ENCODE measurements around the gene HBP1.

DNA sequence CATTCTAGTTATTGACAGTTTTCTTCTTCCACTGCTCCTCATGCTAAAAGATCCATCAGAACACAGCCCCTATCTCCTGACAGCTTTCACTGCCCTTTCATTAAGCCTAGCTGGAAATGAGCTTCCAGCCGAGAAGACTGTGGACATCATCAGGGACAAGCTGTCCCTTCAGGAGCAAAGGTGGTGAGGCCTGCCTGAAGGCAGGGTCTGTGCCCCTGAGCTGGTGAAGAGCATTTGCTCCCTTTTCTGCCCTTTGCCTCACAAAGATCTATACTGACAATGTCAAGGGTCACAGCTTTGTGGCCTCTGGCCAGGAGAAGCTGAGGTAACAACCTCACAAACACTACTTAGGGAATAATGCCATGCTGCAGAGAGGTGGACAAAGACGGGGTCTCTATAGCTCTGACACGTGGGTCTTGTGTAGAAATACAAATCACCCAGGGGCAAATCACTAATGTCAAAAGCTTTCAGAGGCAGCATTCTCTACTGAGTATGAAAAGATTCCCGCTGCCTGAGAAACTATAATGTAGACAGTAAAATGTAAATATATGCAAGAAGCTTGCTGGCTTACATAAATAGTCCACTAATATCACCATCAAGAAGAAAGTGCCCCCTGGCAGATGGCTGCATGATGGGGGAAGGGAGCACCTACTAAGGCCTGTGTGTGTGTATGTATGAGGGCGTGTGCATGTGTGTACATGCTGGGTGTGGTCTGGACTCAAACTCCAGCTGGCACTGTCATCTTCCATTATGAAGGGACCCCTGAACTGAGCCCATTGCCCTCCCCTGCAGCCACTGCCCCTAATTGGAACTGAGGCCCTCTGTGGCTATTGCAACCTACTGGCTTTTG lies 55.8 kb downstream of the HBP1 start:
- no peak for TF ChIP-seq POLR2A (IDR thresholded peaks at IDR 0.05)
- TF ChIP-seq, protein P1, sequence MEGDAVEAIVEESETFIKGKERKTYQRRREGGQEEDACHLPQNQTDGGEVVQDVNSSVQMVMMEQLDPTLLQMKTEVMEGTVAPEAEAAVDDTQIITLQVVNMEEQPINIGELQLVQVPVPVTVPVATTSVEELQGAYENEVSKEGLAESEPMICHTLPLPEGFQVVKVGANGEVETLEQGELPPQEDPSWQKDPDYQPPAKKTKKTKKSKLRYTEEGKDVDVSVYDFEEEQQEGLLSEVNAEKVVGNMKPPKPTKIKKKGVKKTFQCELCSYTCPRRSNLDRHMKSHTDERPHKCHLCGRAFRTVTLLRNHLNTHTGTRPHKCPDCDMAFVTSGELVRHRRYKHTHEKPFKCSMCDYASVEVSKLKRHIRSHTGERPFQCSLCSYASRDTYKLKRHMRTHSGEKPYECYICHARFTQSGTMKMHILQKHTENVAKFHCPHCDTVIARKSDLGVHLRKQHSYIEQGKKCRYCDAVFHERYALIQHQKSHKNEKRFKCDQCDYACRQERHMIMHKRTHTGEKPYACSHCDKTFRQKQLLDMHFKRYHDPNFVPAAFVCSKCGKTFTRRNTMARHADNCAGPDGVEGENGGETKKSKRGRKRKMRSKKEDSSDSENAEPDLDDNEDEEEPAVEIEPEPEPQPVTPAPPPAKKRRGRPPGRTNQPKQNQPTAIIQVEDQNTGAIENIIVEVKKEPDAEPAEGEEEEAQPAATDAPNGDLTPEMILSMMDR (IDR thresholded peaks at IDR 0.05): no peak

All from heart left ventricle (tissue), 13 donors.